Choroid plexus epithelial cell (primary cell): ENCODE data around the gene UBE4A.

Experiments used
- DNase-seq: peaks from one replicate; pipeline ENCODE4 v3.0.0-alpha.2; 2010; ENCODE audit warnings: low read depth
- H3K4me3 ChIP-seq: 2 replicates; pipeline ENCODE4 v1.5.1; 2011; ENCODE audit warnings: low read depth, mild to moderate bottlenecking, control low read depth, low read length, moderate library complexity
- CTCF ChIP-seq: conservative IDR thresholded peaks from 2 replicates; pipeline ENCODE4 v1.5.1; 2011; ENCODE audit warnings: low read depth, mild to moderate bottlenecking, control low read depth, inconsistent platforms, low read length, moderate library complexity

Gene UBE4A

GRCh38 chr11:118342503-118343161 lies 16.8 kb upstream of the UBE4A start, which contains the start of gene CD3D:
CD3D (minus strand) TSS chr11:118342705; CDS start chr11:118342607, 98 bp downstream.
- no peak within 1 kb of the TSS for H3K4me3 ChIP-seq
- no peak for TF ChIP-seq CTCF
- DNase-seq: no peak

GRCh38 chr11:118343248-118343647 lies 16.2 kb upstream of the UBE4A start:
- DNase-seq: no peak
- TF ChIP-seq CTCF: no peak
- H3K4me3 ChIP-seq: no peak overlapping the region

- H3K4me3 ChIP-seq: no peak within 1 kb of the TSS
- TF ChIP-seq CTCF: no peak
- DNase-seq: no peak
Measured at GRCh38 chr11:118343981-118344515, 15.4 kb upstream of the UBE4A start, which contains the start of gene CD3G. CD3G (plus strand) TSS chr11:118344344; CDS start chr11:118344424, 80 bp downstream.

GRCh38 chr11:118349475-118349874 lies 9.9 kb upstream of the UBE4A start:
- no peak overlapping the region for H3K4me3 ChIP-seq
- DNase-seq: no peak
- no peak for TF ChIP-seq CTCF

- no peak overlapping the region for H3K4me3 ChIP-seq
- DNase-seq: peak; percentile 40
- TF ChIP-seq CTCF: peak; percentile 58
Measured at GRCh38 chr11:118353084-118353710, 6.2 kb upstream of the UBE4A start.

GRCh38 chr11:118358071-118358470 lies 1.3 kb upstream of the UBE4A start:
- DNase-seq: no peak
- no peak overlapping the region for H3K4me3 ChIP-seq
- TF ChIP-seq CTCF: no peak
